ENCODE measurements around the gene RNF212B.
"Not testable (repeated sequence)": the region's sequence is repeated elsewhere in the genome, so short reads cannot be mapped to it uniquely, and the experiment has no call there.

The RNF212B gene

GRCh38 chr14:23227566-23227965 is 10.2 kb upstream of the RNF212B start:
- DNase-seq (ENCODE audit: low read depth in 2 of 2), result no peak
- H3K4me3 ChIP-seq (replicated peaks in 1 of 2; ENCODE audit: low read depth in 2 of 2, low read length in 2 of 2), result no peak overlapping the region
- TF ChIP-seq CTCF (IDR thresholded peaks at IDR 0.05; ENCODE audit: low read depth, low read length), result no peak

- no peak for DNase-seq (ENCODE audit: low read depth in 2 of 2)
Observed at GRCh38 chr14:23228812-23229211, 8.9 kb upstream of the RNF212B start.

GRCh38 chr14:23232241-23232808 is 5.4 kb upstream of the RNF212B start:
- H3K4me3 ChIP-seq (replicated peaks in 1 of 2; ENCODE audit: low read depth in 2 of 2, low read length in 2 of 2); DNase-seq (ENCODE audit: low read depth in 2 of 2): not testable (repeated sequence)

More at GRCh38 chr14:23228812-23229211, 8.9 kb upstream of the RNF212B start:
- TF ChIP-seq CTCF (IDR thresholded peaks at IDR 0.05; ENCODE audit: low read depth, low read length), result no peak
- H3K4me3 ChIP-seq (replicated peaks in 1 of 2; ENCODE audit: low read depth in 2 of 2, low read length in 2 of 2), result no peak overlapping the region

GRCh38 chr14:23240661-23241060 is 2.9 kb downstream of the RNF212B start:
- DNase-seq (ENCODE audit: low read depth in 2 of 2), result no peak
- no peak for TF ChIP-seq CTCF (IDR thresholded peaks at IDR 0.05; ENCODE audit: low read depth, low read length)
- H3K4me3 ChIP-seq (replicated peaks in 1 of 2; ENCODE audit: low read depth in 2 of 2, low read length in 2 of 2), result no peak overlapping the region

- not testable (repeated sequence) for DNase-seq (ENCODE audit: low read depth in 2 of 2); H3K4me3 ChIP-seq (replicated peaks in 1 of 2; ENCODE audit: low read depth in 2 of 2, low read length in 2 of 2)
Observed at GRCh38 chr14:23241061-23241715, 3.5 kb downstream of the RNF212B start.

GRCh38 chr14:23242076-23242475 is 4.3 kb downstream of the RNF212B start:
- no peak for TF ChIP-seq CTCF (IDR thresholded peaks at IDR 0.05; ENCODE audit: low read depth, low read length)
- no peak for DNase-seq (ENCODE audit: low read depth in 2 of 2)
- H3K4me3 ChIP-seq (replicated peaks in 1 of 2; ENCODE audit: low read depth in 2 of 2, low read length in 2 of 2), result no peak overlapping the region

- H3K4me3 ChIP-seq (replicated peaks in 1 of 2; ENCODE audit: low read depth in 2 of 2, low read length in 2 of 2), result no peak overlapping the region
- TF ChIP-seq CTCF (IDR thresholded peaks at IDR 0.05; ENCODE audit: low read depth, low read length), result no peak
- no peak for DNase-seq (ENCODE audit: low read depth in 2 of 2)
Observed at GRCh38 chr14:23243066-23243465, 5.3 kb downstream of the RNF212B start.

- no peak for TF ChIP-seq CTCF (IDR thresholded peaks at IDR 0.05; ENCODE audit: low read depth, low read length)
- H3K4me3 ChIP-seq (replicated peaks in 1 of 2; ENCODE audit: low read depth in 2 of 2, low read length in 2 of 2), result no peak overlapping the region
Observed at GRCh38 chr14:23245282-23245681, 7.5 kb downstream of the RNF212B start.

More at GRCh38 chr14:23245282-23245681, 7.5 kb downstream of the RNF212B start:
- no peak for DNase-seq (ENCODE audit: low read depth in 2 of 2)
